ENCODE data around the gene DMRT1. TPM values are rescaled to one million over a fixed set of nuclear protein-coding genes. Genes with fewer than 3 reads are reported as not detected.

Gene DMRT1
- total RNA-seq, result not detected in 2 replicates

DNA sequence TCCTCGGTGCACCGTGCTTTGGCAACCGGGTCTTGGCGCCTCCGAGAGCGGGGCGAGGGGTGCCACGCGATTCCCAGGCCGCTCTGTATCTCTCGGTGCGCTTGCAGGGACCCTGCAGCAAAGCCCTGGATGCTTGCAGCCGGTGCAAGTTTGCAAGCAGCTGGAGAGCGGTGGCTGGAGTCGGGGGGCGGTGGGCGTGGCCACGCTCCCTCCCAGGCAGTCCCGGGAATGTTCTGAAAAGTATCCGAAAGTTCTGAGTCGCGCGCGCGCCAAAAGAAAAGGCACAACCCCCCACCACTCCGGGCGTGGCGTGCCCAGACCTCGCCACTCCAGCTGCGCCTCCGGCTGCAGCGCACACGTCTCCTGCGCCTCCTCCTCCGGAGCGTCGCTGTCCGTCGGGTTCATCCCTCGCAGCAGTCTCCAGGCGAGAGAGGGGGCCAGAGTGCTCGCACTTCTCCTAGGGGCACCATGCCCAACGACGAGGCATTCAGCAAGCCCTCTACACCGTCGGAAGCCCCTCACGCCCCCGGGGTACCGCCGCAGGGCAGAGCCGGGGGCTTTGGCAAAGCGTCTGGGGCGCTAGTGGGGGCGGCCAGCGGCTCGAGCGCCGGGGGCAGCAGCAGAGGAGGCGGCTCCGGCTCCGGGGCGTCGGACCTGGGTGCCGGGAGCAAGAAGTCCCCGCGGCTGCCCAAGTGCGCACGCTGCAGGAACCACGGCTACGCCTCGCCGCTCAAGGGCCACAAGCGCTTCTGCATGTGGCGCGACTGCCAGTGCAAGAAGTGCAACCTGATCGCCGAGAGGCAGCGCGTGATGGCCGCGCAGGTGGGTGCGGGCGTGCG, at the start of gene DMRT1:
Gene DMRT1, plus strand, starts transcription at position 327 of the 839 bp plus-strand sequence. Its CDS starts 142 bp downstream, at position 469.

DNA sequence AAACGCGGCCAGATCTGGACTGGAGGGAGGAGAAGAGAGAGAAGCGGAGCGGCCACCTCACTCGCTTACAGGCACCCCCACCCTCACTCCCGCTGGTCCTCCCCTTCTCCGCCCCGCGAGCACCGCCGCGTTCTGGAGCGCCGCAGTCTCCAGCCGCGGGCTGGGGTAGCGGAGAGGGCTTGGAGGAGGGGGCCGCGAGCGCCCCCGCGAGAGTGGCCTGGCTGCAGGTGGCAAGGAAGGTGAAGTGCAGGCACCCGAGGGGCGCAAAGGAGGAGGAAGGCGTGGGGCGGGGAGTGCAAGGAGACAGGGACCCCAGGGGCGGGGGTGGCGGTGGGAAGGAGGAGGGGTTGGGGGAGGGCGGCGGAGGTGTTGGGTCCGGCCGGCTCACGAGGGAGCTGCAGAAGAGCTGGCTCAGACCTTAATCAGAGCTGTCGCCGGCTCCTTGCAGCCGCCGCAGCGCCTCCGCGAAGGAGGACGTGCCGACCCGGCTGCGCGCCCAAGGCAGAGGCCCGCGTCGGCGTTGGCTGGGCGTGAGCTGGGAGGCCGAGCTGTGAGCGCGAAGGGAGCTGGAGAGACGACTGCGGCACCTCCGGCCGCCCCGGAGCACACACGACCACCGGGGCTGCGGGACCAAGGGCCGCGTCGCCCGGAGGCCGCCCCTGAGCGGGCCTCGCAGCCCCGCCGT, 134.9 kb downstream of the DMRT1 start, which contains the start of gene DMRT3:
Gene DMRT3, plus strand, starts transcription at position 398 of the 685 bp plus-strand sequence. CDS start 347 bp downstream, outside the sequence.

Other genes starting within 250 kb of the DMRT1 start
- gene DMRT3, start 135.0 kb downstream of the DMRT1 start, total RNA-seq, result not detected in 2 replicates
- not detected in 2 replicates for gene DMRT2, start 208.7 kb downstream of the DMRT1 start, total RNA-seq

Data from cardiac atrium fibroblast (primary cell).